Endothelial cell of hepatic sinusoid (primary cell): ENCODE results near the gene BZW1.

Source experiments
- in situ Hi-C: cut with HindIII; loops from 2 replicates; pipeline ENCODE4 v1.10.0; 2017; ENCODE audit warnings: low sequenced_read_pairs

Gene BZW1

DNA sequence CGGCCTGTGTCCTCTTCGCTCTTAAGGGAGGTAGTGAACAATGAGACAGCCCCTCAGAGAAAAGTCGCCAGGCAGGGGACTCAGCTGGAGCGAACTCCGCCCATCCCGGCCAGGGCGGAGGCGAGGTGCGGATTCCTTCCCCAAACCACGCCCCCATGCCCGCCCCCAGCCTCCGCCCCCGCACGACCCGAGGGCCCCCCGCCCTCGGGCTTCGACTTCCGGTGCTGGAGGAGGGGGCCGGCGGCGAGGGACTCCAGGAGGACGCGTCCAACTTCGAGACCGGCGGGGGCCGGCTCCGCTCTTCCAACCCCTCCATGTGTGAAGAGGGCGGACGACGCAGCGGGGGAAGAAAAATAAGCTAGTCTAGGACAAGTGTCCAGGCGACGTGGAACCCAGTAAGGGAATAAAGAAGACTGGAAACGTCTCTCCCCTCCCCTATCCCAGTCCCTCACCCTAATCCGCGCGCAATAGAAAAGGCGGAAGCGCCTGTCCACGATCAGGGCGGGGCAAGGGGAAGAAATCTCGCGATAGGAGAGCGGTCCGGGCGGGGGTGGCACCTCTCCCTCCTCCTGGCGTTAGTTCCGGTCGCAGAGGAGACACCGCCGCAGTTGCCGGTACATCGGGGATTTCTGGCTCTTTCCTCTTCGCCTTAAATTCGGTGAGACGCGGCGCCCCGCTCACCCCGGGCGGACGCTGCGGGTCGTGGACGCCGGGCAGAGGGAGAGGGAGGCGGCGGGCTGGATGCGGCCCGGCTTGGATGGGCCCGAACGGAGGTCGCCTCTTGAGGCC lies at the start of gene BZW1:
Gene BZW1 (plus strand): TSS at position 578 of the 789 bp plus-strand sequence. CDS start 1,308 bp downstream, outside the sequence.
- in situ Hi-C loops, result no loop called here

DNA sequence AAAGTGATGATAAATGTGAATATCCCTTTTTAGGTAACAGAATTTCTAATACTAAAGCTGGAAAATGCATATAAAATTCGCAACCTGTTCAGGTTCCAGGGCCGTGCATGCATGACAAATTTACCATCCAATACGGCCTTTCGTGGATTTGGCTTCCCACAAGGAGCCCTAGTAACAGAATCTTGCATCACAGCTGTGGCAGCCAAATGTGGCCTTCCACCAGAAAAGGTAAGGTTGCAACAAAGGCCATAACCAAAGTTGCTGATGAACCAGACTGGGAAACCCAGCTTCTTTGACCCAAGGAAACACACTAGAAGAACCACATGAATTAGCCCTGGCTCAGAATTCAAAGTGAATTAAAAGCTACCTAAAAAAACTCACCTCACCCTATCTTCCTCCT lies 49.6 kb upstream of the BZW1 start:
- in situ Hi-C loops, result no loop called here

DNA sequence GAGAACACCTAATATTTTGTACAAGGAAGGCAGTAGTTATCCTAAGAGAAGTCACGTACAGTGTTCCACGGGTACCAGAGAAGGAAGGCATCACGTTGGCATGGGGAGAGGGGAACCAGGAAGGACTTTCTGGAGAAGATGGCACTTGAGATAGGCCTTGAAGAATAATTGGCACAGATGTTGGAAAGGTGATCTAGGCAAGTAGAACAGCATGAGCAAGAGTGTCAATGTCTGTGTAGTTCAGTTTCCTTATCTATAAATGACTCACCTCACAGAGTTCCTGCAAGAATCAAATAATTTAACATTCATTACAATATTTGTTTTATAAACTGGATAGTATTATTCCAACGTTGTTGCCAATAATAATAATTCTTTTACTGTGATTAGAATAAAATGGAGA lies 48.3 kb upstream of the BZW1 start:
- in situ Hi-C loops, result no loop called here

DNA sequence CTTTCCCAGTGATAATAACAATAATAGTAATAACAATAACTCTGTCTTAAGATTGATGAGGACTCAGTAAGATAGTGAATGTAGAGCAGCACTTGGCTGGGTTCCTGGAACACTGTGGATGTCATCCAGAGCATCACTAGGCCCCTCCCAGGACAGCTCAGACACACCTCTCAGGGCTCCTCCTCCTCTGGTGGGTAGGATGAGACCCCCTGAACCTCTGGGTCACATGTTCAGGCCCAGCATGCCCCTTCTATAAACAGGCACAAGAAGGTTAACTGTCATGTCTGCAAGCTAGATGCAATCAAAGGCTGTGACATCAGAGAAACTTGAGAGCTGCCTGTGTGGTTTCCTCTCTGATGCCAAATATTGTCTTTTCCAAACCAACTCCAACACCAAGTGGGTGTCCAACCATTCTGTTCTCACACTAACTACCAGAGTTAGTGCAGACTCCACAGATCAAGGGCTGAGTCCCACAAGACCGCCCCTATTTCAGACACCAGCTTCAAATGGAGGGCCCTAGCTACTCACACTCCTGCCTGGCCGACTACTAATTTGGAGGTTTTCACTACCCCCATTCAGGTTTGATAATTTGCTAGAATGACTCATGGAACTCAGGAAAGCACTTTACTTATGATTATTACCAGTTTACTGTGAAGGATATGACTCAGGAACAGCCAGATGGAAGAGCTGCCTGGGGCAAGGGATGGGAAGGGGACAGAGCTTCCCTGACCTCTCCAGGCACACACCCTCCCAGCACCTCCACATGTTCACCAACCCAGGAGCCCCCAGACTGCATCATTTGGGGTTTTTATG lies 46.4 kb upstream of the BZW1 start:
- in situ Hi-C loops, result no loop called here

DNA sequence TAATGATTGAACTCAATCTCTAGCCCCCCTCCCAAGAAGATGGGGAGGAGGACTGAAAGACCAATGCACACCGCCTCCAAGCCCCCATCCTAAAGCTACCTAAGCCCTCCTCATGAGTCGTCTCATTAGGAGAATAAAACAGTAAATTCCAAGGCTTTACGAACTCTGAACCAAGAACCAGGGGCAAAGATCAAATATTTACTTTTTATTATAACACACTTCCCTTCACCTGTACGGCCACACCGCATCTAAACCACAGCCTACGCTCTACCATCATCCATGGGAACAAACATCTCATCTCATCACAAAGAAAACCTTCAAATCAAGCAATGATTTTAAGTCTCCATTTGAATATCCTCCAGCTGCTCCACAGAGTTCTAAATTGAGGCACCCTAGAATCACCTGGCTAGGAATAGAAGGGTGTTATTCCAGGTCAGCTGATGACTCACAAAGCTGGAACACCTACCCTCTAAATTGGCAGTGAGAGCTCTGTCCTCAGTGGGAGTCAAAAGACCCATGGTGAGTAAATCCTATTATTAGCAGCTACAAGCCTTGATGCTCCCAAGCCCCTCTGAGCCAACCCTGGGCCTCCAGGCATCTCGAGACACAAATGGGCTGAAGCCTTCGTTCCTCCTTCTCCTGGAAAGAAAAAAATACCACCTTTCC lies 45.6 kb upstream of the BZW1 start:
- in situ Hi-C loops, result no loop called here

DNA sequence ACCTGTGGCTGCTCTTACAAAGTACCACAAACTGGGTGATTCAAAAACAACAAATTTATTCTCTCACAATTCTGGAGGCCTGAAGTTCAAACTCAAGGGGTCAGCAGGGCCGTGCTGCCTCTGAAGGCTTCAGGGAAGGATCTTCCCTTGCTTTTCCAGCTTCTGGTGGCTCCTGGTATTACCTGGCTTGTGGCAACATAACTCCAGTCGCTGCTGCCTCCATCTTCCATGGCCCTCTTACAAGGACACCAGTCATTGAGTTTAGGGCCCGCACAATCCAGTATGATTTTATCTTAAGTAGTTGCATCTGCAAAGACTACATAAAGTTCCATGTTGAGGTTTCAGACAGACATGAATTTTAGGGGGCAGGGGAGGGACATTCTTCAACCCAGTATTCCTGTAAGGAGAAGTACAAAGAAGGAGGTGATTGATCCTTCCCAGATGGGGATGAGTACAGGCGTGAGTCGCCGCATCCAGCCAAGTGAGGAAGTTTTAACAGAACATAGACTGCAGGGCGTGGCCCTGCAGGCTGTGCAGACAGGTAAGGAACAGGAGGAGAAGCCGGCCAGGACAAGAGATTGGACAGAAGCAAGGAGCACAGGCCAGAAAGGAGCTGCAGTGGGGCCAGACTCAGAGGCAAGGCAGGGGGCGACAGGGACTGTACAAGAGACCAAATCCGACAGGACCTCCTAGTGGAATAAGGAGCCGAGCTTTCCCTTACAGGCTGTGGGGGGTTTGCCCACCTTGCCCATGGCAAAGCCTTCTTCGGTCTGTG lies 44.4 kb upstream of the BZW1 start:
- in situ Hi-C loops, result no loop called here

DNA sequence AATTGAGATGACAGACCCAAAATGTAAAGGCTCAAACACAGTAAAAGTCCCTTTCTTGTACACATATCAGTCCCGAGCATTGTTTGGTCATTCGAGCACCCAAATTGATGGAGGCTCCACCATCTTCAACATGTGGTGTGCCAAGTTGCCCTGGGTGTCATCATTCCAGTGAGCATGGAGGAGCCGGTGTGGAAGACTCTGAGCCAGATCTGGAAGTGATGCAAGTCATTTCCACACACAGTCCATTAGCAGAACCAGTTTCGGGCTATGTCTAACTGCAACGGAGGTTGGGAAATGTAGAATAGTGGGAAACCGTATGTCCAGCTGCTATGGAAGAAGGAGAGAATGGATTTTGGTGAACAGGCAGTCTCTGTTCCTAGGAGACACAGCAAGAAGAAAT lies 40.9 kb upstream of the BZW1 start:
- in situ Hi-C loops, result no loop called here

DNA sequence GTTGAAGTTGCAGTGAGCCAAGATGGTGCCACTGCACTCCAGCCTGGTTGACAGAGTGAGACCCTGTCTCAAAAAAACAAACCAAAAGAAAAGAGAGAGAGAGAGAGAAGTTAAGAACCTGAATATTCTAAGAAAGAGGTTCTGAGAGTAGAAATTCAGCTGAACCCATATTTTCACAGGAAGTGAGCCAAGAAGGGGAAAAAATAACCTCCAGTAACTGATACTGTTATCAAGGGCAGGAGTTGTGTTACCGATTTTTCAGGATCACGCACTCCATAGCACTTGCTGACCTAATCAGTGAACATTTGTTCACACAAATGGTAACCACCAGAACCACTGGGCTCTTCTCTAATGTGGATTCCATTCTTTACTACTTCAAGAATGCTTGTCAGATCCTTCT lies 39.1 kb upstream of the BZW1 start:
- in situ Hi-C loops, result no loop called here

DNA sequence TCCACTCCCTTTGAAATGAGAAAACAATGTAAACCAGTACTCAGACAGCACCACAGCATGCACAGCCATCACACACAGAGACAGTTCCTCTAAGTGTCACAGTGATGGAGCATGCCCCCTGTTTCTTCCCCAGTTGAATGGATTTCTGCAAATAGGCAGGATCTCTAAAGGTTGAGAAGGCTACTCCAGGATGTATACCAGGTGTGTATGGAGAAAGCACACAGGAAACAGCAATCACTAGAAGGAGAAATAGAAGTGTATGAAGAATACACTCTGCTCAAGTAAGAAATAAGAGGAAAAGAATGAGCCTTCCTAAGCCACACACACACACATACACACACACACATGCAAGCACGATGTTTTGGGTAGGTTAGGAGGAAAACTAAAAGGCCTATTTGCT lies 38.6 kb upstream of the BZW1 start:
- in situ Hi-C loops, result no loop called here

DNA sequence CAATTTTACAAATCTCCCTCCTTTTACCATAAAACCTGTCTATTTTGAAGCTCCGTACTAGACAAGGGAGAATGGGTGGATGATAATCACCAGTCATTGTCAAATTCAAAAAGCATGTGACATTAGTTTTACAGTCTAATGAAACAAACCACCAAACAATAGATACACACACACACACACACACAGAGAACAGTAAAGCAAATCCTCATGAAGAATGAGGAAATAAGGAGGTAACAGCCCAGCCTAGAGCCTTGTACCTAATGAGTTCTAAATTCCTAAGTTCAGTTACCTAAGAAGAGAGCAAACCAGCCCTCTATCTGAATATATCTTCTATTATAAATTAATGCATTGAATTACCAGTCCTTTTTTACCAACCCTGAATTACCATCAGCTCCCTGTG lies 36.8 kb upstream of the BZW1 start:
- in situ Hi-C loops, result no loop called here

DNA sequence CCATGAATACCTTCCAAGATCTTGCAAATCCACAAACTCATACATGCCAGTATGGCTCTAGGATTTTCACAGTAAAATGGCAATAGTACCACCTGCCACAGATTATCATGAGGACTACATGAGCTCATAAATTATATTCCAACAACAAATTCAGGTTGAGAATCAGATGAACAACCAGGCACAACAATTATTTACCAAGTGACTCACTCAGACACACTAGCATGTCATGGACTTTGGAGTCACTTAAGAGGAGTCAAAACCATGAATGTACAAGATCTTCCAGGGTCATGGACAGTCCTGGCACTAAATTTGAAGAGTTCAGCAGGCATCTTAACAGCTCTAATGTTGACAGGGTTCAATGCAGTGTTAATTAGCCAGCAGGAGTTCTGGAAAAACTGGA lies 34.4 kb upstream of the BZW1 start:
- in situ Hi-C loops, result no loop called here

DNA sequence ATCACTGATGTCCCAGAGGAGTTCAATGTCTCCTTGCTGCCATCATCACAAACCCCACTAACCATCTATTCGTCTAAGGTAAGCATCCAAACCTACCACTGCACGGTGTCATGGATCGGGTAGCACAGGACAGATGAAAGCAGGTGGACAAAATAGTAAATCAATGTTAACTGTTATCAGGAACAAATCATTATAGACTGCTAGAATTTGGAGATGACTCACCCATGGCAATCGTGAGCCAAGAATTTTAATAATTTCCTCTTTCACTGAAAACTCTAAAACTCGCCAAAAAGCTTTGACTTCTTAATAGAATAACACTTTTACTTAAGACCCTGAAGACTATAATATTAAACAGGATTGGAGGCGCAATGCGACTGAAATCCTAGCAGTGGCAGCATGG lies 33.7 kb upstream of the BZW1 start:
- in situ Hi-C loops, result no loop called here

DNA sequence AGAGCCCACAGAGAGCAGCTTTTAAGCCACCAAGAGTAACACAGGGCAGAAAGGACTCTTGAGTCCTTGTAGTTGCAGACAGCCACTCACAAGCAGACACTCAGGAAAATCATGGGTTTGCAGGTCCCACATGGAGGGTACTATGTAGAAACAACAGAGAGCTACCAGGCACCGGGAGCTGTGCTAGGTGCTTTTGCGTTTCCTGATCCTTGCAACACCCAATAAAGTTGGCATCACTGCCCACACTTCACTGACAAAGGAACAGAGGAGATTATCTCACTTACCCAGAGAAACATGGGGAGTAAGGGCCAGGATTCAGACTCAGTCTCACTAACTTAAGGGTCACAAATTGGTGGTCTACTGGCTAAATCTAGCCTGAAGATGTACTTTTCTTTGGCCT lies 32.5 kb upstream of the BZW1 start:
- in situ Hi-C loops, result no loop called here

DNA sequence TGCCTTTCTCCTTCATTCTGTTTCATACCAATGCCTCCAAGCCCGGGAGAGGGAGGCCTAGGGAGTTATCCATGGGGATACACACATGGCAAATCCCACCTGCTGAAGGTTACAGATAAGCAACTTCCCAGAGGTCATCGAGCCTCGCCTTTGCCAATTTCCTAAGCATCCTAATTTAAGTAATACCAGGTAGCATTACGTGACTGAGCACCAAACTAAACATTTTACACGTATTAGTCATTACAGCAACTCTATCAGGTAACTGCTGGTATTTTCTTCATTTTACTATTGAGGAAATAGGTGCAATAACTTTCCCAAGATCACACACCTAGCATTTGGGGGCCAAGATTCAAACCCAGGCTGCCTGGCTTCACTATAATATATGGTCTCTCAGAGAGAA lies 30.1 kb upstream of the BZW1 start:
- in situ Hi-C loops, result no loop called here

DNA sequence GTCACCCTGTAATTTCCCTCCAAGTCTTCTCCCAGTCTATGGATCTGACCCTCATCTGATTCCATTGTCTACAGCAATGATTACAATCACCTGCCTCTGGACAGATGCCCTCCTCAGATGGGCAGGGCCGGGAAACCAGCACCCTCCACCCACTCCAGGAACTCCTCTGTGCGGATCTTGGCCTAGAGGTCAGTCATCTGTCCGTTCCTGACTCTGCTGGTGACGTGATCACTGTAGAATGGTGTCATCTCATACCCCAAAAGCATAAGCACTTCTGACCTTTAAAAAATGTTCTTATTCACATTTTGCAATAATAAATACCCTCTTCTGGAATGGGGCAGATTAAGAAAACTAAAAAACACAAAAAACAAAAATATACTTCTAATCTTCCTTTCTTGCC lies 29.5 kb upstream of the BZW1 start:
- in situ Hi-C loops, result no loop called here

DNA sequence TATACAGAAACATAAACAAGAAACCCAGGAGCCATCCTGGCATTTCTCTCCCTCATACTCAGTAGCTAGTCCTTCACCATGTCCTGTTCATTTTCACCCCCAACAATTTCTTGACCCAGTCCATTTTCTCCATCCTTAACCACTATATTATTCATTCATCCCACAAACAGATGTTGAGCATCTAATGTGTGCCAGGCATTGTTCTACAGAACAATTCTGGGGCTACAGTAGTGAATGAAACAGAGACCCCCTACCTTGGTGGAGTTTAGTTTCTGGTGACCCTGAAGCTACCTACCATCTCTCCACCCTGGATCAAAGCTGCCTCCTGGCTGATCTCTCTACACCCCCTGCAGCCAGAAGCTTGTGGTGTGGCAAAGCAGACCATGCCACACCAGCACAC lies 27.5 kb upstream of the BZW1 start:
- in situ Hi-C loops, result no loop called here

DNA sequence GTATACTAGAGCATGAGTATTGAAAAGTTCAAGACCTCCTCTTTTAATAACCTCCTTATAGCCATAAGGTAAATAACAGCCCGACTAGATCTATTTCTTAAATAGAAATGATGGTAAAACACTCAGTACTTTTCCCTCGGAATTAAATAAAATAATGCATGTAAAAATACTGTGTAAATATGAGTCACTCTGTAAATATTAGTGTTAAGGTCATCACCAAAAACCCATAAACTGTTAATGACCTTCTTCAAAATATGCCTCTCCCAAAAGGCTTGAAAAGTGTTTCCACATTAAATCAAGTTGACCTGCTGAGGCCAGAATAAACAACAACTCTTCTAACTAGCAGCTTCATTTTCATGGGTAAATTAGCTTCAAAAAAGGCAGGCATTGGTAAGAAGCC lies 25.3 kb upstream of the BZW1 start:
- in situ Hi-C loops, result no loop called here

DNA sequence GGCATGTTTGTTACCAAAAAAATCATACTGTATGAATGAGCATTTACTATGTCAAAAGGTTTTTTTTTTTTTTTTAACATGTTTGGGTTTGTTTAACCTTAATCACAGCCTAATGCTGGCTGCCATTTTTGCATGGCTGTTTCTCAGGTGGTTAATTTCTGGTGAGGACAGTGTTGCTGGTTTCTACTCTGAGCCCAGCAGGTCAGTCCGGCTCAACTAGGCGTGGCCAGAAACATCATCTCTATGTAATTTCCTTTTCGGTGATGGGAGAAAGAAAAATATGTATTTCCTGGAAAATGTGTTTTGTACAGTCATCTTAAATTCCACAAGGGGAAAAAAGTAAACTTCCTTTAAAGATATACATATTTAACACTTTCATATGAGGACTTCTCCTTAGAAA lies 24.9 kb upstream of the BZW1 start:
- in situ Hi-C loops, result no loop called here

DNA sequence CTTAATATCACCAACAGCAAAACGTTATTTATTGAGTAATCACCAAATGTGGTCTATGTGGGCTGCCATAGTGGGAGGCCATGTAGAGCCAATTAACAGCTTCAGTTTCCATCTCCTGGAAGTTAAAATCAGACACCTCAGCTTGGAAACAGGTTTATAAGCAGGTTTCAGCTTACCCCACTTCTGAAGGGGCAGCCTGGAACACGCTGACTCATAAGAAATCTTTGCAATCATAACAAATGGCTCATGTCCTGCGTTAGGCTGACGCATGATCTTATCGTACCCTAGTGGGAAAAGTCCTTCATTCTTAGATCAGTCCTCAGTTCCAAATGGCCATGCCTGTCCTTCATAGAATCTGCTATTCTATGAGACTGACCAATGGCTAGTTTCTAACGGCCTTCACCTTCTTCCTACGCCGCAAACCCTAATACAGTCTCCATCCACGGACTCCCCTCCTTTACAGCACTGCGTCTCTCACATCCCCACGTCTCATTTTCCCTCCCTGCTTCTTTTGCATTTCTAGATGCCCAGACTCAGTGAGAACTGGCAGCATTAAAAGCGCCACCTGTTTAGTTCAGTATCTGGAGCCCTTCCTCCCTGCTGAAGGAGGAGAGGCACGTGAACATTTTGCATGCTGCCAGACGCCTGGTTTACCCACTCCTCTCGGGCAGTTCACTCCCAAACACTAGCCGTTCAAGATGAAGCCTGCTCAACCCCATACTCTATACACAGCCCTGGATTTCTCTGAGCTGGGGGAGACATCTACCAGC lies 24.2 kb upstream of the BZW1 start:
- in situ Hi-C loops, result no loop called here

DNA sequence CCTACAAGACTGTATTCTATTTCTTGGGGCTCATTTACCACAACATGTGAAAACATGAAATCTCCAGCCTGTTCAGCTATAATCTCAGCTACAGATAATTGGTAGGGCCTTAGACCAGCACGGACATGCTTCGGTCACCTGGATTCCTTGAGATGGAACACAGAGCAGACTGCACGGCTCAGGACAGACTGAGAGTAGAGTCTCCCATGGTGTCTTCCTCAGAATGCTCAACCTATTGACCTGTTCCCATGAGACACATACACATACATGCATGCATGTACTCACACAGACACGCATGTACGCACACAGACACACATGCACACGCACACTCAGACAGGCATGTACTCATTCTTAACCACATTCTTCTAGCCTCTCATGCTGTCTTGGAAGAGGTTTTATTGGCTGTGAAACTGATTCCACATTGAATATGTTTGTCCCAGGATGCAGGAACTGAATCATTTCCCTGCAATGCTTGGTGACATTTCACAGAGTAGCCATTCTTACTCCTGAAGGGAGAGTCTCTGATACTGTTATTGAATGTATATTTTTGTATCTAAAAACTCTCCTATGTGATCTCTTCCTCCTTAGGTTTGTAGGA lies 23.5 kb upstream of the BZW1 start:
- in situ Hi-C loops, result no loop called here
